NK-92 (cell line): Measurements from ENCODE around the gene EFCAB11.

Experiments
- DNase-seq: peaks from one replicate; lab custom pipeline; 2025; ENCODE audit not compliant: unreplicated experiment; lab: John Stamatoyannopoulos, UW

EFCAB11 gene, protein sequence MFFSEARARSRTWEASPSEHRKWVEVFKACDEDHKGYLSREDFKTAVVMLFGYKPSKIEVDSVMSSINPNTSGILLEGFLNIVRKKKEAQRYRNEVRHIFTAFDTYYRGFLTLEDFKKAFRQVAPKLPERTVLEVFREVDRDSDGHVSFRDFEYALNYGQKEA

DNA sequence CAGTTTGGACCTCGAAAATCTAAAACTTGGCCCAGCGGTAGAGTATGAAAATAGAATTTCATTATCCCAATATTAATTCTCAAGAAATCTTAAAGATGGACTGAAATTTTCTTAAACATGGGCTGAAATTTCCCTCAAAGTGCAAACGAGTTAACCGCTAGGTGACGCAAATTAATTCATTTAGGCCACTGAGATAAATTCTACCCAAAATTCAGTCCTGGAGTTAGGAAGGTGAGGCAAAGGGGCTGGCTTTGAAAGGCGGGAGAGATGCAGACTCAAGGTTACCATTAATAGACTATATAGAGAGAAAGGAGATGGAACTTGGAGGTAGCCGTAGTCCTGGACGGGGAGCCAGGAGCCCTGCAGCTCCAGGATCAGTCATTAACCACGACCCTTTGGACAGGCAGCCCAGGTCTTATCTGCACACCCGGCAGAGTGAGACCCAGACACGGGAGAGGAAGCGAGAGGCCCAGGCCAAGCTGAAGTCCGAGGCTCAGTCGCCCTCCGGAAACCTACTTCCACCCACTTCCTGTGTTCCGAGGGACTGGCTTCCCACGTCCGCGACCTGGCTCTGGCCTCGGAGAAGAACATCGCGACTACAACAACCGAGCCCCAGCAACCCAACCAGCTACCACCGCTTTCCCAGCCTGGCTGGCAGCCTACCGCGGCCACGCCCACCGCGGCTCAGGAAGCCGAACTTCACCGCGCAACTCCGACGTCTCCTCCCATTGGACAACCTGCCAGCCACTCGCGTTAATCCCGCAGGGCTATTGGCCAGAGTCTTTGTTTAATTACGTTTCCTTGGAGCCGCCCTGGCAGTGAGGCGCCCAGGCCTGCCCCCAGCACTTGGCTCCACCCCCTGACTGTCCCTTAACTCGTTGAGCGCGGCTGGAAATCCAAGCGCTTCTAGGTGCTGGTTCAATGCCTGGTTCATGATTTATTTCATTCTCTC is at the start of gene EFCAB11:
Gene EFCAB11 (minus strand): TSS at position 661 of the 952 bp plus-strand sequence. CDS start 70 bp downstream, at position 591.
- DNase-seq, result peak; percentile 83

DNA sequence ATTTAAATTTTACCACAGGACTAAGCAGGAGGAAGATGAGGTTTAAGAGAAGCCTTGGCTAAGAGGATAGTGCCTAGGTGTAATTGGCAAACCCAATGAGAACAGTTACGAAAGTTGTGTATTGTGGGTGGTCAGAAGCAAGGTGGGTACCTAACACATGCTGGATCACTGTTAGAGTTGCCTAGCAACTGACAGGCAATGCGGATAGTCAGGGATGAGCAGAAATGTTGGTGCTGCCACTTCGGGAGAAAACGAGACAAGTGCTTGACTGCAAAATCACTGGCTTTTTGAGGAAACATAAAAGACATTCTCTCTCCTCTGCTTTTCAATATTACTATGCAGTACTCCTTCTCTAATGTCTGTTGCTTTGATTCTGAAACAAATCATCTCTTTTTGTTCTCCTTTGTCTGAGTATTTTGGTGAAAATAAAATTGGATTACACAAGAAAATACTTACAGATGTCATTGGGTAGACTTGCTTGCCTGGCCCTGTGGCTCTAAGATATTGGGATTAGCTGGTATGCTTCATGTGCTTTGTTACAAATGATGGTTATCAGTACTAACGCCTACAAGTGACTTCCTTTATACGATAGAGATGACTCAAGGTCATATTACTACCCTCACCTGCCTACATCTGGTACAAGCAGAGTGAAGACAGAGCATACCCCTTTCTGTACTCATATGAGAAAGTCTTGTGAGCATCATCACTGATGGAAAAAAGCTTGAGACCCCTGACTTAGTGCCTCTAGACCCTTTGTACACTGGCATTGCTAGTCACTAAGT is 49.2 kb upstream of the EFCAB11 start:
- no peak for DNase-seq

DNA sequence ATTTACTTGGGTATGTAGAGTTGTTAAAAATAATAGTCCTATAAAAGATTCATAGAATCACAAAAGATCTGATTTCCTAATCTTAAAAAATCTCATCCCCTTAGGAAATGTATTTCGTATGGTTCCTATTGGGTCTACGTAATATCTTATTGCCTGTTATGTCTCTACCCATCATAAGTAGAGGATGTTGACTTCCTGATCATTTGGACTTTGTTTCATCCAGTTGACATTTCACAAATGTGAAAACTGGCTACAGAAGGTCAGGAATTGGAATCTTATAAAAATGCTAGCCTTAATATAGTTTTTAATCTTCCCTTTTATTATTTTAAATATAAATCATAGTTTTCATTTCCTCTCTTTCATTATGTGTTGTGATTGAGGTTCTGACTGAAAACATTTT is 46.4 kb upstream of the EFCAB11 start:
- DNase-seq, result no peak

DNA sequence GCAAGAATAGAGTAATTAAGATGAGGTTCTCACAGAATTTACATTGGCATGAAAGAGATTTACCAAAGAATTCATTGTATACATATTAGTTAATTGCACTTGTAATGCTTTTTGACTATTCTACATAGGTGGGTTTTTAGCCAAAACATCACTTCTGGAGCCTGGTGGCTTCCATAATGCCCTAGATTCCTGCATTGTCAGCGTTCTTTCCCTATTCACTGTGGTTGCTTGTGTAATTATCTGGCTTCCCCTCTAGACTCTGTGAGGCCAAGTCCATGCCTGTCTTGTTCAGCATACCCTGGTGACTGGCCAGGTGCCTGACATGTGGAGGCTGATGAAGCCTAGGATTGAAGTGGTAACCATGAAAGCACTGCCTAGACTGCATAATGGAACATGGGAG is 42.4 kb upstream of the EFCAB11 start:
- no peak for DNase-seq

DNA sequence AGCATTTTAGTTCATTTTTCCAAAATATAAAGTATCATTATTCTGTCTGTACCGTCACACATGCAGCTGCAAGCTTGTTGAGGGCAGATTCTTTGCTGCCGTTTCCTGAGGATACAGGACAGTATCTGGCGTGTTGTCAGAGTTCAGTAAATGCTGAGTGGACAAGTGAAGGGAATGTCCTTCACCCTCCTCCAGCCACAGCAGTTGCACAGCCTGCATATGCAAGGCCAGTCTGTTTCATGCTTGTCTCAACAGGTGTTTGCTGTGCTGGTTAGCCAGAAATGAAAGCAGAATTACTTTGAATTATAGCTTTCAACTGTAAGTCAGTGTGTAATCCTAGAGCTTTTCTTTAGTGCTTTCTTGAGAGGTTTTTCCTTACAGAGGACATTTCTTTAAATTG is 37.7 kb upstream of the EFCAB11 start:
- no peak for DNase-seq

DNA sequence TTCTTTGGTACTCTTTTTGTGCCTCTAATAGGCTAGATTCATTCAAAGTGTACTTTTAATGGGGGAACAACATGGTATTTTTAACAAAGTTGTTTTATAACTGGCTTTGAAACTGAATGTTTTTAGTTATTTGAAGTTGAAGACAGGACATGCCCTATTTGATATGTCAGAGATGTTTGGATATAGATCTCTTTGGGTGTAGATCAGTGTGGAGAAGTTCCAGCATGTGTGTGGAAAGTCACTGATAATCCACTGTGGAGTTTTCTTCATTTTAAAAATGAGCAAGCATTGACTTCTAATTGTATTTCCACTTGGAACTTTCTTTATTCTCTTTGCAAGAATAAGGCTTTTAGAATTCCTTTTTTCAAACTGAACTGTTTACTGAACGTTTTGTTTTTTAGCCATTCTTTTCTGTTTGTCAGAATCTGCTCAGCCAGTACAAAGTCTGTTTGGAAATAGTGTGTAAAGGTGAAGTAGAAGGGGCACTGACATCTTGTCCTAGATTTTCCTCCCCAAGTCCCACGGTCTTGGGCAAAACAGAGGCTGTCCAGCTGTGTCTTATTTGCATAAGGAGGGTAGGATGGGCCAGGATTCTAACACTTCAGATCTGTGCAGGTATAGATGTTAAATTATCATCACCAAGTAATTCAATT is 36.2 kb upstream of the EFCAB11 start:
- DNase-seq, result no peak

DNA sequence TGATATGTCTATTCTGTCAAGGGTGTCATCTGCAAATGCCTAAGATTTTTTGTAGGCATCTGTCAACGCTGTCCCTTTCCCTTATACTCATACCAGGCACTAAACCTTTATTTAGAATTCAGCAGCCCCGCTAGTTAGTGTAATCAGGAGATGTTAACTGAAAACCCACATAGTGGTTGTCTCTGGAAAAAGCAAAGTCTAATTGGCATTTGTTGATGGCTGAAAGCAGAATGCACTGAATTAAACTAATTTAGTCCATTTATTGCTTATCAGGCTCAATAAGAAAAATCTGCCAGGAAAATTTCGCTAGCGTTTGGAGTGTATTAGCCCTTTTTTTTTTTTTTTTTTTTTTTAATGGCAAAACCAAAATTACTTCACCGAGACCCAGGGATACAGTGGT is 35.7 kb upstream of the EFCAB11 start:
- no peak for DNase-seq

DNA sequence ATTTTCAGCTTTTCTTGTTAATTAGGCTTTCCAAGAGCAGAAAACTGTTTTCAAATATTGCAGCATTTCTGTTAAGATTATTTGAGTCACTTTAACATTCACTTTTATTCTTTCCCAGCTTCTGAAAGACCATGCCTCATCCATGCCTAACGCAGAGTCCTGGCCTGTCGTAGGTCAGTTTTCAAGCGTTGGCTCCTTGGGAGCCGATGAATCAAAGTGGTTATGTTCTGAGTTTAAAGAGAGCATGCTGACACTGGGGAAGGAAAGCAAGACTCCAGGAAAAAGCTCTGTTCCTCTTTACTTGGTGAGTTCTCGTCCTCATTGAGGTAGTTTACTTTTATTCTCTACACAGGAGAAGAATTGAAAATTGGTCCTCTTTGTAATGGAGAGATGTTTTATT is 34.3 kb upstream of the EFCAB11 start:
- DNase-seq, result no peak

DNA sequence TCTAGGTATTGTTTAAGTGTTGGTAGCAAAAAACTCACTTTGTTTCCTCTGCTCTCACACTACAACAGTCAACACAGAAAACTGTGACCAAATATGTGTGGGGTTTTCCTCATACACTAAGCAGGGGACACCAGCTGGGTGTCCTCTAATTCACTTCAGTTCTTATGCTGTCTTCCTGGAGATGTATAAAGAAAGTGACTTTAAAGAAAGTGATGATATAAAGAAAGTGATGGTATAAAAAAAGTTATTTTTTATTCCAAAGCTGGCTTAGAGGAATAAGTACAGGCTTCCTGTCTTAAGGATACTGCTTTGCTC is 32.6 kb upstream of the EFCAB11 start:
- DNase-seq, result no peak

DNA sequence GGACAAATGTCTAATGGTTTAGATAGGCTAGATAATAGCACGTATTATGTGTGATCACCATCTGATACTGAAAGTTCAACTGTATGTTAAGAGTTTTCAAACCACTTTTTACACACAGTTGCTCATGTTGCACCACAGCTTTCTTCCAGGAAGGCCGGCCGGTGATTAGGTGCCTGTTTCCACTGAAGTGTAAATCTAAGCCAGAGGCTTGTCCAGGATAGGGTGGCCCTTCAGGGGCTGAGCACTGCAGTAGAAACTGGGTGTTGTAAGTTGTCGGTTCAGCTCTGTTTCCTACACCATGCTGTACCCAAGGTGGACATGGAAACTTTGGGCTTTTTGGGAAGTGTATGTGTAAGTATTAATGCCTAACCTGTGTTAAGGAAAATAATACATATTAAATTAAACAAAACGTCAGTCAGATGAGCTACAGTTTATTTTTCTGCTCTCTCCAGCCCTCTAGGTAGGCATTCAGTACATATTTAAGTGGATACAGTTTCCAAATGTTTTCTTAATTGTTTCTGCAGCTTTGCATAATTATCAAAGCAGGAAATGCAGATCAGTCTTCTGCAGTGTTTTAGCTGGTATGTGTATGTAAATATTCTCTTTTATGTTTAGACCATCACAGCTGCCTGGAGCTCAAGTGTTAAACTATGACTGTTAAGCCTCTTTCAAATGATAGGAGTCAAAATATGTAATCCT is 32.1 kb upstream of the EFCAB11 start:
- no peak for DNase-seq

DNA sequence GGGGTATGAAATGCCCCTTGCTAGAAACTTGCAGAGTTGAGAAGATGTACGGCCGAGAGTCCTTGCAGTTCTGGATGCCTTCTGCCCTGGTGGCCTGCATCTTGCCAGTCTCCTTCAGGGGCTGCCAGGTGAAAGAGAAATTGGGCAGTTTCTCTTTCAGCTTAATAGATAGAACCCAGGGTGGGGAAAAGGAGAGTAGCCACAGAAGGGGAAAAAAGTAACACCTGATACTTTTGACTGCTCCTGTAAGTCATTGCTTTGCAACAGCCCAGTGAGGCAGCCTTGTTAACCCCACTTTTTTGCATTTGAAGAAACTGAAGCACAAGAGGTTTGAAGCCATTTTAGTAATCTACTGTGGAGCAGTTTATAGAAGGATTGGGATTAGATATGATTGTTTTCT is 28.8 kb upstream of the EFCAB11 start:
- no peak for DNase-seq

DNA sequence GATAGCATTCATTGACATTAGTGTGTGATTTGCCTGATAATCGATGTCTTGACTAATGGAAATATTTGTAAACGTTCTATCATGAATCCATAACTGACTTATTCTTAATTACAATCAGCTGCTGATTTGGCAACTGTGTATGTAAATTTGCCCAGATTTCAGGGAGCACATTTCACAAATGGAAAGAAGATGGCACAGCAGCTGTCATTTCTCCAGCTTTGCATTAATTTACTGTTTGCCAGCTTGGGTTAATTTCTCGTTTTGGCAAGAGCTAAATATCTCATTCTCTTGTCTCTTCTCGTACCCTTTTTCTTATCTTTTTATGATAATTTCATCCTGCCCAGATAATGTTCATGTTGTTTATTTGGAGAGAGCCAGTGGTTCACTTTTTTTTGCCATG is 24.1 kb upstream of the EFCAB11 start:
- no peak for DNase-seq

DNA sequence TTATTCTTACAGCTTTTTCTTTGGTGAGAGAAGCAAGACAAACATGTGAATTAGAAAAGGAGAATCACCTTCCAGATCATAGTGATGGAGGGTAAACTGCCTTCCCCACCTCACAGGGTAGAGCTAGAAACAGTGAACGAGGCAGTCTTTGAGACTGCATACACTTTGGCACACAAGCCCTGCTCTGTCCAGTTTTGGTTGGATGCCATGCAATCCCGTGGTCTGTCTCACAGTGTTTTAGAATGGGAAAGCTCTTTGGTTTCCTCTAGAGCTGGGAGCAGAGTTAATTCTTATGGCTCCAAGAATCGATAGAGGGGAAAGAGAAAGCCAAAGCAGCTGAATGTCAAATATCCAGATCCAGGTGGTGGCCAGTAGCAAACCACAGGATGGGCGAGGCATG is 23.1 kb upstream of the EFCAB11 start:
- no peak for DNase-seq

DNA sequence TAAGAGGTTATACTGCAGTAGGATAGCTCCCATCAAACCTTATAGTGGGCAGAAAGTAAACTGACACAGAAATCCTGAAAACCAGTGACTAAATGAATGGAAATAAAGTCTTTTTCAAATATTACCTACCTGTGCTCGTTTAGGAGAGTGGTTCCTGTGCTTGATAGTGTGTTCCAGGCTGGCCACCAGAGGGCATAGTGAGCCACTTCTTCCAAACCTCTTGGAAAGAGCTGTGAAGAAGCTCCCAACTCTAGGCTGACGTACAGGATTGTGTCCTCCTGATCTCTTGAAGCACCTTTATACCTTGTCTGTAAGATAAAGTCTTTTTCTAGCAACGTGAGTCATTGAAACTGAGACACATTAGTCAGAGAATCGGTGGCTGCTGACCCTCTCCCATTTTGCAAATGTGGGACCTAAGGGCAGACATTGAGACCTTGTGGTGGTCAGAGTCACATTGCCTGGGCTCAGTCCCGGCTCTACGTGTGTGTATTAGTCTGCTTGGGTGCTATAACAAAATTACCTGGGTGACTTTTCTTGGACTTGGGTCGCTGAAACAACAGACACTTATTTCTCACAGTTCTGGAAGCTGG is 18.8 kb upstream of the EFCAB11 start:
- no peak for DNase-seq

DNA sequence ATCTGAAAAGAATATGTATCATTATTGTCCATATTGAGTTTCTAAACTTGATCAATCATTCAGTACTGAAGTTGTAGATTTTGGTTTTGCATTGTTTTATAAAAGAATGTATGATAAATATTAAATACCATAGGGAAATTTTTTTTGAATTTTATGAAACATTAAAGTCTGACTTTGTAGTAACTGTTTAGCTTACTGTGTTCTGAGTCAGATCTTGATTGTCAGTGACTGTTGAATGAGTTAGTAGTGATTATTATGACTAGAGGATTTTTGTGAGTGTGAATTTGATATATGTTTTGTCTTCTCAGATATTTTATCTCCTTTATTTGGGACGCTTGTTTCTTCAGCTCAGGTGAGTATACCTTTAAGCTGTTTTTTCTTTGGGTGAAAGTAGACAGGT is 11.3 kb upstream of the EFCAB11 start:
- DNase-seq, result no peak

DNA sequence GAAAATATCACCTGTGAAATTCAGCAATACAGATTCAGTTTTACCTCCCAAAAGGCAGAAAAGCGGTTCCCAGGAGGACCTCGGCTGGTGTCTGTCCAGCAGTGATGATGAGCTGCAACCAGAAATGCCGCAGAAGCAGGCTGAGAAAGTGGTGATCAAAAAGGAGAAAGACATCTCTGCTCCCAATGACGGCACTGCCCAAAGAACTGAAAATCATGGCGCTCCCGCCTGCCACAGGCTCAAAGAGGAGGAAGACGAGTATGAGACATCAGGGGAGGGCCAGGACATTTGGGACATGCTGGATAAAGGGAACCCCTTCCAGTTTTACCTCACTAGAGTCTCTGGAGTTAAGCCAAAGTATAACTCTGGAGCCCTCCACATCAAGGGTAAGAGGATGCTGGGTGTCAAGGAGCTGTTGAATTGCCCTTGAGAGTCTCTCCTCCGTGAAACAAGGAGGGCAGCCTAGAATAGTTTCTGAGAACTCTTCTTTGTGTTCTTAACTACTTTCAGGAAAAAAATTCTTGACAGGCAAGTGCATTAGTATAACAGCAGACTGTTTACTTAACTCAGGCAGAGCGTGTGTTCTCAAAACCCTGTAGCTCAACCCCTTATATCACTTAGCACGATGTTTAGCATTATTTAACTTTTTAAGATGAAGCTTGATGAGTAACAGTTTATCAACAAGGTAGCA is 8.9 kb upstream of the EFCAB11 start:
- DNase-seq, result no peak

DNA sequence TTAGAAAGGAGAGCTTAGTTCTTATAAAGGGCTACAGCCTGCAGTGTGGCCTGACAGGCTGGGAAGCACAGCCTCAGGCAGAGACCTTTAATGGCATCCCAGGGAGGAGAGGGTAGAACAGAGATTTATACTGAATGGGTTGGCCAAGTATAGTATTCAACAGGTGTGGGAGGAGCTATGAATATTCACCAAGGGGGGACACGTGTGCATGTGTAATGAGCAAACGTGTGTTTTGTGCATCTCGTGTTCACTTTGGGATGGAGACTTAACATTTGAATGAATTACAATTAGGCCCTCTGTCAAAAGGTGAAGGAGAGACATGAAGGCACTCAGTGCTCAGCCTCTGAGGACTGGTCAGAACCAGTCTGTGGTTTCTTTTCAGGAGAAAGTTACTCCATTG is 6.4 kb upstream of the EFCAB11 start:
- DNase-seq, result no peak

DNA sequence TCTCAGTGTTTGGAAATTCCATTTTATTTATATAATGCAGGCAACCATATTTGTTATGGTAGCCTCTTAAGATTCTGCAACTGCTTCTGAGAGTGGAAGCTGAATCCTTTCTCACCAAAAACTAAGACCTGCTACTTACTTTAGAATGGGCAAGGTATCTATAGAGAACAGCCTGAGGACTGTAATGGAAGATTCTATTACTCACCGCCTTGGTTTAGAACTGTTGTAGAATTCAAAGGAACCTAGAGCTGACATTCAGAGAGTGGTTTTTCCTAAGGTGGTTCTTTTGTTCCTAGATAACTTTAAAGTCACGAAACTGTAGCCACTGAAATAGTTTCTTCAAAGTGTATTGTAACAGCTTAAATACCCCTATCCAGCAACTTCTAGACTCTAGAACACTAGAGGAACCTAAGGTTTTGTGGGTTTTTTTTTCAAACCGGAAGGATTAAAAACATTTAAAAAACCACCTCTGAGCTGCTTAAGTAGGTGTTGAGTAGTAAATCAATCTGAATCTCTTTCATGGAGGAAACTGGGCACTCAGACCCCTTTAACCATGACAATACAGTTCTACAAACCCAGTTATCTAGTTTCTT is 5.4 kb upstream of the EFCAB11 start:
- DNase-seq, result no peak

DNA sequence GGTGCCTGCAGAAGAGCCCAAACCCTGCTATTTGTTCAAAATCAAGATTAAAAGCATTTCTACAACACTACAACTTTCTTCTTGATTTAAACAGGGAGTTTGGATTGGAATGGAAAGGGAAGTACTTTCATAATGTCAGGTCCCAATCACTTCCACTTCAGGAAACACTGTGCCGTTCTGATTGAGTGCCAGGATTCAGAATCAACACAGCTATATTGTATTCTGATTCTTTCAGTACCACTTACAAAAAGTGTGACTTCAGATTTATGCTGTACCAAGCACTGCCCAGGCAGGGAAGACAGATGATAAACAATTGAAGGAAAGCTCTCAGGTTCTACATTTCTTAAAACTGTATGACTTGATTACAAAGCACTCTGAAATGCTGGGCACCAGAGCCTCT is 4.4 kb upstream of the EFCAB11 start:
- DNase-seq, result no peak

DNA sequence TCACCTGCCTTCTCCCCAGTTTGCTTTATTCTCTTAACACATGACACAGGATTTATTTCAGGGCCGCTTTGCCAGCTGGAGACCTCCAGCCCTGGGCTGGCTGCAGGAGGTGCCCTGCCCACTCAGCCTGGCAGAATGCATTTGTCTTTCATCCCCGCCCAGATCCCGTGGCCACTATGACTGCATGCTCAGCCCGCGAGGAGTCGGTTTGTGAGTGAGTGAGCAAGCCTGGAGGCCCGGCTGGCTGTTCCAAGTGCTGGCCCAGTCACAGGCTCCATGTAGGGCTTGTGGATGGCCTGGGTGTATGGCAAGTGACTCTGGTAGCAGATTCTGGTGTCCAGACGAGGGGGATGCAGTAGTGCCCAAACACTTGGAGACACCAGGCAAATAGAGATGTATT is 3.3 kb upstream of the EFCAB11 start:
- DNase-seq, result no peak
